Activated naive CD4-positive, alpha-beta T cell treated with anti-CD3 and anti-CD28 coated beads, Interleukin-2, amount 10 ng/mL, durations not matched to agents 7 days and 5 days (primary cell): ENCODE results near the gene STAP1.

Experiments
- CTCF ChIA-PET: fragments of 350-600 bp; sonication (Branson Sonifier 250); formaldehyde crosslinking; loops from one replicate; lab custom pipeline; 2021; ENCODE audit warnings: antibody characterized with exemption; lab: Charles Lee
- DNase-seq: peaks from one replicate; pipeline ENCODE4 v3.0.0-alpha.2; 2020
- H3K27ac Mint-ChIP-seq: one replicate; pipeline ENCODE4 v1.8.0; 2021; ENCODE audit warnings: mild to moderate bottlenecking, moderate library complexity, mixed read lengths
- H3K27me3 Mint-ChIP-seq: one replicate; pipeline ENCODE4 v1.8.0; 2021; ENCODE audit warnings: mild to moderate bottlenecking, mixed read lengths
- H3K36me3 Mint-ChIP-seq: one replicate; pipeline ENCODE4 v1.8.0; 2021; ENCODE audit warnings: mixed read lengths
- H3K4me1 Mint-ChIP-seq: one replicate; pipeline ENCODE4 v1.8.0; 2021; ENCODE audit warnings: mixed read lengths
- H3K4me3 Mint-ChIP-seq: one replicate; pipeline ENCODE4 v1.8.0; 2021; ENCODE audit warnings: mild to moderate bottlenecking, moderate library complexity, mixed read lengths
- H3K9me3 Mint-ChIP-seq: one replicate; pipeline ENCODE4 v1.8.0; 2021; ENCODE audit warnings: mixed read lengths

STAP1 gene

DNA sequence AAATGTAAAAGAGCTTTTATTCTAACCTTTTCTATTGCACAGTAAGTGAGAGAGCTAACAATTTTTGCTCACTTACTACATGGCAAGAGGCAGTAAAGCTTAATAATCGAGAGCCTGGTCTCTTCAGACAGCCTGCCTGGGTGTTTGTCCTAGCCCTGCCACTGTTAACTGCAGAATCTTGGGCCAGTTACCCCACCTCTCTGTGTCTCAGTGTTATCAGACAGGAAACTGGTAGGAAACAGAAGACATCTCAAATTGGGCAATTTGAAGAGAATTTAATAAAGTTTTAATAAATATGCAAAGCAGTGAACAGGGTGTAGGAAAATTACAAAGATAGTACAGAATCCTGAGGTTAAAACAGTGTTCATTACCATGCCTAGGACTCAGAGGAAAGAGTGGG, 13.4 kb downstream of the STAP1 start:
- no peak for DNase-seq
- Mint-ChIP-seq H3K4me1 (peaks cover 44% of the 10 kb centered on the region), H3K27me3 (no peaks in the 10 kb centered on the region), H3K4me3 (no peak overlapping the region), H3K36me3 (peaks cover 15% of the 10 kb centered on the region), H3K9me3 (no peaks in the 10 kb centered on the region), H3K27ac (no peak overlapping the region)
- CTCF ChIA-PET: no interaction called here

- peak overlapping the region; percentile 43 for H3K27ac Mint-ChIP-seq
- H3K9me3 Mint-ChIP-seq: no peaks in the 10 kb centered on the region
- CTCF ChIA-PET: interaction anchor here (0.8 kb wide), 1 partner anchor 174 kb away, joined by 3 read pairs; no protein-coding TSS in a partner anchor
- H3K27me3 Mint-ChIP-seq: no peaks in the 10 kb centered on the region
- H3K4me3 Mint-ChIP-seq: no peak overlapping the region
- peaks cover 48% of the 10 kb centered on the region for H3K4me1 Mint-ChIP-seq
- peaks cover 24% of the 10 kb centered on the region for H3K36me3 Mint-ChIP-seq
- DNase-seq: no peak
These were observed 14.7 kb downstream of the STAP1 start for GRCh38 chr4:67573193-67573592.

- CTCF ChIA-PET: no interaction called here
- H3K4me1 Mint-ChIP-seq: peaks cover 49% of the 10 kb centered on the region
- peak overlapping the region; percentile 87 for H3K27ac Mint-ChIP-seq
- peak; percentile 27 for DNase-seq
- peaks cover 36% of the 10 kb centered on the region for H3K36me3 Mint-ChIP-seq
- H3K9me3 Mint-ChIP-seq: peaks cover 2% of the 10 kb centered on the region
- no peaks in the 10 kb centered on the region for H3K27me3 Mint-ChIP-seq
- peak overlapping the region; percentile 19 for H3K4me3 Mint-ChIP-seq
These were observed 16.9 kb downstream of the STAP1 start for GRCh38 chr4:67575232-67576058.

- CTCF ChIA-PET: no interaction called here
- peaks cover 54% of the 10 kb centered on the region for H3K4me1 Mint-ChIP-seq
- H3K4me3 Mint-ChIP-seq: peak overlapping the region; percentile 19
- peak overlapping the region; percentile 87 for H3K27ac Mint-ChIP-seq
- H3K9me3 Mint-ChIP-seq: peaks cover 2% of the 10 kb centered on the region
- peaks cover 40% of the 10 kb centered on the region for H3K36me3 Mint-ChIP-seq
- no peak for DNase-seq
- no peaks in the 10 kb centered on the region for H3K27me3 Mint-ChIP-seq
These were observed 17.5 kb downstream of the STAP1 start for GRCh38 chr4:67576059-67576466.

- H3K36me3 Mint-ChIP-seq: peaks cover 43% of the 10 kb centered on the region
- no peaks in the 10 kb centered on the region for H3K27me3 Mint-ChIP-seq
- CTCF ChIA-PET: no interaction called here
- DNase-seq: no peak
- H3K4me1 Mint-ChIP-seq: peaks cover 59% of the 10 kb centered on the region
- H3K4me3 Mint-ChIP-seq: no peak overlapping the region
- H3K9me3 Mint-ChIP-seq: peaks cover 2% of the 10 kb centered on the region
- no peak overlapping the region for H3K27ac Mint-ChIP-seq
These were observed 18.0 kb downstream of the STAP1 start for GRCh38 chr4:67576538-67576937.

DNA sequence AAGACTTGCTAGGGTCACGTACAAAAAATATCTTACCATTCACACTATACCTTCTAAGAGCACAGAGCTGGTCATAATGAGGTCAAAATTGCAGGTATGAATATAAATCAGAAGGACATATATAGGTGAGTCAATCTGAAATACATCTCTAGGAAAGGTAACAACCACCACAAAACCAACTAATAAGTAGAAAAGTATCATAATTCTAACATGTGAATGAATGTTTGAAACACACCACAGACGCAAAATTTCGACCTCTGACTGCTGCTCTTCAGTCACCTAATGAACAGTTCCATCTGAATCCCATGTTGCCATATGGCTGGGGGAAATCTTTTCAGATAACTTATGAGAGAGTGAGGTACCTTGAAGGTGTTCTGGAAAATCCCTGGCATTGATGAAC, 22.1 kb downstream of the STAP1 start:
- Mint-ChIP-seq H3K27ac (peak overlapping the region; percentile 81), H3K27me3 (no peaks in the 10 kb centered on the region), H3K9me3 (peaks cover 2% of the 10 kb centered on the region), H3K4me1 (peaks cover 43% of the 10 kb centered on the region), H3K36me3 (peaks cover 46% of the 10 kb centered on the region), H3K4me3 (no peak overlapping the region)
- CTCF ChIA-PET: interaction anchor here (0.9 to 1.3 kb wide), 3 partner anchors 10 to 120 kb away, joined by 3 read pairs; partner anchors contain the start of gene UBA6
- DNase-seq: no peak

GRCh38 chr4:67581208-67581857, 22.8 kb downstream of the STAP1 start:
- H3K27me3 Mint-ChIP-seq: no peaks in the 10 kb centered on the region
- H3K4me3 Mint-ChIP-seq: peak overlapping the region; percentile 56
- CTCF ChIA-PET: interaction anchor here (0.9 to 1.5 kb wide), 4 partner anchors 10 to 119 kb away, joined by 3 read pairs; partner anchors contain the start of gene UBA6
- H3K36me3 Mint-ChIP-seq: peaks cover 43% of the 10 kb centered on the region
- peak overlapping the region; percentile 81 for H3K27ac Mint-ChIP-seq
- DNase-seq: peak; percentile 27
- peaks cover 35% of the 10 kb centered on the region for H3K4me1 Mint-ChIP-seq
- peaks cover 2% of the 10 kb centered on the region for H3K9me3 Mint-ChIP-seq

- Mint-ChIP-seq H3K27ac (peak overlapping the region; percentile 81), H3K4me3 (no peak overlapping the region), H3K4me1 (peaks cover 33% of the 10 kb centered on the region), H3K36me3 (peaks cover 46% of the 10 kb centered on the region), H3K27me3 (no peaks in the 10 kb centered on the region), H3K9me3 (peaks cover 2% of the 10 kb centered on the region)
- DNase-seq: no peak
- CTCF ChIA-PET: interaction anchor here (1.3 to 1.5 kb wide), 2 partner anchors 11 to 25 kb away, joined by 3 read pairs; no protein-coding TSS in a partner anchor
These were observed 23.4 kb downstream of the STAP1 start for GRCh38 chr4:67581913-67582312.

DNA sequence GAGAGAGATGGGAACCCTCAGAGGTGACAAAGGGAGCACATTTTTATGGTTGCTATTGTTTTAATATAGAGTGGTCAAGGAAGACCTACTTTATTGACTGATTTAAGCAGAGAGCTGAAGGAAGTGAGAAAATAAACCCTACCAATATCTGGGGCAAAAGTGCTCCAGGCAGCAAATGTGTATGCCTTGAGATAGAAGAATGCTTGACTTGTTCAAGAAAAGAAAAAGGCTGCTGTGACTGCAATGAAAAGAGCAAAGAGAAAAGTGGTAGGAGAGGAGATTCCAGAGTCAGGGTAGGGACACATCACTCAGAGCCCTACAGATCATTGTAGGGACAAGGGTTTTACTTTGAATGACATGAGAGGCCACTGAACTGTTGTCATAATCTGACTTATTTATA, 26.0 kb downstream of the STAP1 start:
- Mint-ChIP-seq H3K36me3 (peaks cover 28% of the 10 kb centered on the region), H3K27ac (no peak overlapping the region), H3K9me3 (no peaks in the 10 kb centered on the region), H3K4me3 (no peak overlapping the region), H3K27me3 (no peaks in the 10 kb centered on the region), H3K4me1 (peaks cover 26% of the 10 kb centered on the region)
- CTCF ChIA-PET: no interaction called here
- DNase-seq: no peak

DNA sequence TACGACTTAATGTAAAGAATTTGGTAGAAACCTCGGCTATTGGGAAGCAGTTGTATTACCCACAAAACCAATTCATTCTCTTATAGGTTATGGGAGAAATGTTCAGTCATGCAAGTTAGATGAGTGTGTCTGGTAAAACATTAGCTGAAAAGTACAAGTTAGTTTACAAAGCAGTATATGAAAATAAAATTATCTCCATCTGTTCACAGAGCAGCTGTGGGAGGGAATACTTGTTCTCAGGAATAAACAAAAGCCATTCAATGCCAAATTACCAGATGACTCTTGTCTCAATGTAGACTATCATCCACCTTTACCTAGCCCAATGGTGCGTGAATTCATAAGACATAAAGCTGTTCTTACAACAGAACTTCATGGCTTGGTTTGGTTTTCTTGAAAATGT, 28.6 kb downstream of the STAP1 start:
- no peaks in the 10 kb centered on the region for H3K27me3 Mint-ChIP-seq
- H3K4me3 Mint-ChIP-seq: no peak overlapping the region
- H3K27ac Mint-ChIP-seq: no peak overlapping the region
- CTCF ChIA-PET: no interaction called here
- peaks cover 29% of the 10 kb centered on the region for H3K36me3 Mint-ChIP-seq
- H3K4me1 Mint-ChIP-seq: peaks cover 8% of the 10 kb centered on the region
- no peak for DNase-seq
- no peaks in the 10 kb centered on the region for H3K9me3 Mint-ChIP-seq

DNA sequence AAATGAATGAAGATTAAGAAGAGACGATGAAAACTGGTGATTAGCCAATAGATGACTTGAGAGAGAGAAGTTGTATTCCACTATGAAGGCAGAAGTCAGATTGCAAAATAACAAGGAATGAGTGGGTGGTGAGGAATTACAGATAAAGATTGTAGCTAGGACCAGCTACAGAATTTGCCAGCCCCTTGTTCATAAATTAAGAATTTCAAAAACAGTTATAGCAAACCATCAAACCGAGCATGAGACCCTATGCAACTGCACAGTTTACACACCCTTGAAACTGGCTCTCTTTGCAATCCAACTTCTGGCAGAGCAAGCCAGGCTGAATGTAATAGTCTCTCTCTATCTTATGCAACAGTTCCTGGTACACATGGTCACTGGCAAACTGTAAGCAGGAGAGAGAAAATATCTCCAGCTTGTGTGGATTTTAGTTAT, 35.2 kb downstream of the STAP1 start:
- Mint-ChIP-seq H3K36me3 (peaks cover 40% of the 10 kb centered on the region), H3K27me3 (no peaks in the 10 kb centered on the region), H3K27ac (no peak overlapping the region), H3K4me3 (no peak overlapping the region), H3K4me1 (no peaks in the 10 kb centered on the region), H3K9me3 (no peaks in the 10 kb centered on the region)
- CTCF ChIA-PET: no interaction called here
- DNase-seq: no peak

DNA sequence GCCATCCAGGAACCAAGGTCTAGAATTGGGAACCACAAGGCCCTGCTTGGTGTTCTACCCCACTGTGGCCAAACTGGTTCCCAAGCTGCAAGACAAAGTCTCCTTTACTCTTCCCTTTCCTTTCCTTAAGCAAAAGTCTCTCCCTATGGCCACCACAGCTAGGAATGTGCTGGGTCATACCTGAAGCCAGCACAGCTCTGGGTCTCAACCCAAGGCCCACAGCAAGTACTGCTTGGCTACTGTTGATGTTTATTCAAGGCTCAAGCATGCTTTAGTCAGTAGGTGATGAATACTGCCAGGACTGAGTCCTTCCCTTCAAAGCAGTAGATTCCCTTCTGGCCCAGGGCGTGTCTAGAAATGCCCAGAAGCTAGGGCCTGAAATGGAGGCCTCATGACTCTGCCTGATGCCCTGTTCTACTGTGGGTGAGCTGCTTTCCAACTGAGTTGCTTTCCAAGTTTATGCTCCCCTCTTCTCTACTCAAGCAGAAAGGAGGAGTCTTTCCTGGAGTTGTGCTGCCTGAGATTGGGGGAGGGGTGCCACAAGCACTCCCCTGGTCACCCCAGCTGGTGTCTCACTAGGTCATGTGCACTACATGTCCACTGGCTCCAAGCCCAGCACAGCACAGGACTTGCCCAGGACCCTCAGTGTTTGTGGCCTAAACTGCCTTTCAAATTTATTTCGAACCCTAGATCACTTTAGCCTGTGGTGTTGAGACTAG, 44.9 kb downstream of the STAP1 start:
- DNase-seq: no peak
- Mint-ChIP-seq H3K27ac (no peak overlapping the region), H3K4me3 (no peak overlapping the region), H3K9me3 (peaks cover 12% of the 10 kb centered on the region), H3K4me1 (peaks cover 5% of the 10 kb centered on the region), H3K27me3 (no peaks in the 10 kb centered on the region), H3K36me3 (peaks cover 54% of the 10 kb centered on the region)
- CTCF ChIA-PET: no interaction called here

GRCh38 chr4:67604029-67604381, 45.5 kb downstream of the STAP1 start:
- H3K4me1 Mint-ChIP-seq: peaks cover 7% of the 10 kb centered on the region
- H3K36me3 Mint-ChIP-seq: peaks cover 58% of the 10 kb centered on the region
- H3K9me3 Mint-ChIP-seq: peaks cover 12% of the 10 kb centered on the region
- H3K27ac Mint-ChIP-seq: no peak overlapping the region
- H3K27me3 Mint-ChIP-seq: no peaks in the 10 kb centered on the region
- CTCF ChIA-PET: interaction anchor here (0.7 kb wide), 1 partner anchor 62 kb away, joined by 3 read pairs; no protein-coding TSS in a partner anchor
- H3K4me3 Mint-ChIP-seq: no peak overlapping the region
- DNase-seq: no peak

GRCh38 chr4:67604749-67605148, 46.2 kb downstream of the STAP1 start:
- Mint-ChIP-seq H3K27me3 (no peaks in the 10 kb centered on the region), H3K9me3 (peaks cover 14% of the 10 kb centered on the region), H3K27ac (no peak overlapping the region), H3K4me1 (peaks cover 7% of the 10 kb centered on the region), H3K4me3 (no peak overlapping the region), H3K36me3 (peaks cover 64% of the 10 kb centered on the region)
- no peak for DNase-seq
- CTCF ChIA-PET: interaction anchor here (0.7 kb wide), 1 partner anchor 62 kb away, joined by 3 read pairs; no protein-coding TSS in a partner anchor
